ENCODE measurements around the gene TFDP2.
"Not testable (repeated sequence)": the region's sequence is repeated elsewhere in the genome, so short reads cannot be mapped to it uniquely, and the experiment has no call there.

TFDP2 gene, protein sequence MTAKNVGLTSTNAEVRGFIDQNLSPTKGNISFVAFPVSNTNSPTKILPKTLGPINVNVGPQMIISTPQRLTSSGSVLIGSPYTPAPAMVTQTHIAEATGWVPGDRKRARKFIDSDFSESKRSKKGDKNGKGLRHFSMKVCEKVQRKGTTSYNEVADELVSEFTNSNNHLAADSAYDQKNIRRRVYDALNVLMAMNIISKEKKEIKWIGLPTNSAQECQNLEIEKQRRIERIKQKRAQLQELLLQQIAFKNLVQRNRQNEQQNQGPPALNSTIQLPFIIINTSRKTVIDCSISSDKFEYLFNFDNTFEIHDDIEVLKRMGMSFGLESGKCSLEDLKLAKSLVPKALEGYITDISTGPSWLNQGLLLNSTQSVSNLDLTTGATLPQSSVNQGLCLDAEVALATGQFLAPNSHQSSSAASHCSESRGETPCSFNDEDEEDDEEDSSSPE

GRCh38 chr3:142148792-142149672 lies at the start of gene TFDP2:
TSS of gene TFDP2 (minus strand) at chr3:142149544. CDS start at chr3:142101749, 47,795 bp downstream.
- peak; percentile 82 for DNase-seq (ENCODE audit: low read depth)

DNA sequence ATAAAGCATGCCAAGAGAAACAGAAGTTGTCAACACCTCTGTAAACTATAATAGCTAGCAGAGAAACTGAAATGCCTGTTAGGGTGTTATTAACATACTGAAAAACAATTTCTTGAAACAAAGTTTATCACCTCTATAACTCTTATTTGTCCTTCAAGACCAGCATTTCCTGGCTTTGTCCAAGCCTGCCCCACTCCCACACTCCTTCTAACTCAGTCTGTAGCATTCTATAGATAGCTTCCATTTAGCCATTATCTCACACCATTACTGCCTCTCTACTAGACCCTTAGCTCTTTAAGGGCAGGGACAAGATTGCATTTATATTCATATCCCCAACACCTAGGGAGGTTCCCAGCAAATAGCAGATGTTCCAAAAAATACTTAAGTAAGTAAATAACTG lies 39.5 kb upstream of the TFDP2 start:
- no peak for DNase-seq (ENCODE audit: low read depth)

GRCh38 chr3:142180761-142181362 lies 31.5 kb upstream of the TFDP2 start:
- peak; percentile 44 for DNase-seq (ENCODE audit: low read depth)

DNA sequence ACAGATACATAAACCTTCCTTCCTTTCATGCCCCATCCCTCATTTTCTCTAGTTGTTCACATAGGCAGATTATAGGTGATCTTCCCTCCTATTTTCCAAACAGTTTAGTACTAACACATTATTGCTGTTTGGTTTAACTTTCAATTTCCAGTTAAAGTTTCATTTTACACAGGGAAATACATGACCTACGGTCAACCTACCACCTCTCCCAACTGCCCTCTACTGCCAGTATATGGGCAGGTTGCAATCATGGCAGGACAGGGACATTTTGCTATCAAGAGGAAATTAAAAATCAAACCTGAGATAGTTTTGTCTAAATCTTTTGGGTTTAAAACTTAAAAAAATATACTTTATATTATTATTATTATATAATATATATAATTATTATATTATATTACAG lies 26.1 kb upstream of the TFDP2 start:
- DNase-seq (ENCODE audit: low read depth), result no peak

- no peak for DNase-seq (ENCODE audit: low read depth)
Measured at GRCh38 chr3:142174559-142174958, 25.2 kb upstream of the TFDP2 start.

- DNase-seq (ENCODE audit: low read depth), result no peak
Measured at GRCh38 chr3:142168514-142168913, 19.2 kb upstream of the TFDP2 start.

GRCh38 chr3:142165194-142165593 lies 15.8 kb upstream of the TFDP2 start:
- DNase-seq (ENCODE audit: low read depth), result no peak

- no peak for DNase-seq (ENCODE audit: low read depth)
Measured at GRCh38 chr3:142159083-142159740, 9.9 kb upstream of the TFDP2 start.

- DNase-seq (ENCODE audit: low read depth), result no peak
Measured at GRCh38 chr3:142154186-142154585, 4.8 kb upstream of the TFDP2 start.

- no peak for DNase-seq (ENCODE audit: low read depth)
Measured at GRCh38 chr3:142152384-142152783, 3.0 kb upstream of the TFDP2 start.

GRCh38 chr3:142151828-142152227 lies 2.5 kb upstream of the TFDP2 start:
- DNase-seq (ENCODE audit: low read depth), result no peak

DNA sequence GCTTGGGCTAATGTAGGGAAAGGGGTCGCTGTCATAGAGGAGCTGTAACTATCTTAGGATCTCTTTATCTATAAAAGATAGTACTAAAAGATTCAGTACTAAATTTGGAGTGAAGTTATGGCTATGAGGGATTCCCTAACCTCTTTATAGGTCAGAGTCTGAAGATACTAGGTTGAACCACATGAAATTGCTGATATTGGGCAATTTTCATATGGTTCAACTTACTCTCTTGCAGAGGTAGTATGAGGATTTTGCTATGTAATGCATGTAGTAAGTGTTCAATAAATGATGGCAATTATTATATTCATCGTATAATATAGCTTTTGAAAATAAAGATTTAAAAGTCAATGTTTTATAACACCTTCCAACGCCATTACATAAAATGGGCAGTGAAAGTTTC lies 1.9 kb upstream of the TFDP2 start:
- no peak for DNase-seq (ENCODE audit: low read depth)

DNA sequence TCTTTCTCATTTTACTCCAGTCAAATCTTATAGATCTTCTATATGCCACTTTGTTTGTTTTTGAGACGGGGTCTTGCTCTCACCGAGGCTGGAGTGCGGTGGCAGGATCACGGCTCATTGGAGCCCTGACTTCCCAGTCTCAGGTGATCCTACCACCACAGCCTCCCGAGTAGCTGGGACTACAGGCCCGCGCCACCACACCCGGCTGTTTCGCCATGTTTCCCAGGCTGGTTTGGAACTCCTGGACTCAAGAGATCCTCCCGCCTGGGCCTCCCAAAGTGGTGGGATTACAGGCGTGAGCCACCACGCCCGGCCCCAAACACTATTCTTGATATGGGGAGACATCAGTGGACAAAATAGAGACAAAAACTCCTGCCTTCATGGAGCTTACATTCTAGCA lies 927 bp upstream of the TFDP2 start:
- DNase-seq (ENCODE audit: low read depth), result no peak

GRCh38 chr3:142149673-142149992 lies 289 bp upstream of the TFDP2 start:
- DNase-seq (ENCODE audit: low read depth), result no peak

- DNase-seq (ENCODE audit: low read depth), result peak; percentile 9
Measured at GRCh38 chr3:142148044-142148791, 1.1 kb downstream of the TFDP2 start.

- peak; percentile 34 for DNase-seq (ENCODE audit: low read depth)
Measured at GRCh38 chr3:142144587-142144986, 4.8 kb downstream of the TFDP2 start.

GRCh38 chr3:142140608-142141285 lies 8.6 kb downstream of the TFDP2 start:
- DNase-seq (ENCODE audit: low read depth), result not testable (repeated sequence)

DNA sequence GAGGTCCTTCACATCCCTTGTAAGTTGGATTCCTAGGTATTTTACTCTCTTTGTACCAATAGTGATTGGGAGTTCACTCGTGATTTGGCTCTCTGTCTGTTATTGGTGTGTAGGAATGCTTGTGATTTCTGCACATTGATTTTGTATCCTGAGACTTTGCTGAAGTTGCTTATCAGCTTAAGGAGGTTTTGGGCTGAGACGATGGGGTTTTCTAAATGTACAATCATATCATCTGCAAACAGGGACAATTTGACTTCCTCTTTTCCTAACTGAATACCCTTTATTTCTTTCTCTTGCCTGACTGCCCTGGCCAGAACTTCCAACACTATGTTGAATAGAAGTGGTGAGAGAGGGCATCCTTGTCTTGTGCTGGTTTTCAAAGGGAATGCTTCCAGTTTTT lies 12.3 kb downstream of the TFDP2 start:
- not testable (repeated sequence) for DNase-seq (ENCODE audit: low read depth)

GRCh38 chr3:142134799-142135325 lies 14.5 kb downstream of the TFDP2 start:
- no peak for DNase-seq (ENCODE audit: low read depth)

DNA sequence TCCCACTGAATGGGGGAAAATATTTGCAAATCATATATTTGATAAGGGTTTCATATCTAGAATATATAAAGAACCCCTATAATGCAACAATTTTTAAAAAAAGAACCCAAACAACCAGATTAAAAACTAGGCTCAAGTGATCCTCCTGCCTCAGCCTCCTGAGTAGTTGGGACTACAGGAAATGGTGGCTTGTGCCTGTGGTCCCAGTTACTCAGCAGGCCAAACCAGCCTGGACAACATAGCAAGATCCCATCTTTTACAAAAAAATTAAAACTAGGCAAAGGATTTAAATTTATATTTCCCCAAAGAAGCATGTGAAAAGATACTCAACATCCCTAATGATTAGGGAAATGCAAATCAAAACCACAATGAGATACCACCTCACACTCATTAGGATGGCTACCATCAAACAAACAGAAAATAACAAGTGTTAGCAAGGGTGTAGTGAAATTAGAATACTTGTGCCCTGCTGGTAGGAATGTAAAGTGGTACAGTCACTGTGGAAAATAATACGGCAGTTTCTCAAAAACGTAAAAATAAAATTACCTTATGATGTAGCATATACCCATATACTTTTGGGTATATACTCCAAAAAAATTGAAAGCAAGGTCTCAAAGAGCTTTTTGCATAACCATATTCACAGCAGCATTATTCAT lies 19.7 kb downstream of the TFDP2 start:
- no peak for DNase-seq (ENCODE audit: low read depth)

Measured in amniotic epithelial cell (primary cell).